Measurements from ENCODE around the gene MED31.

Gene MED31

GRCh38 chr17:6670571-6670970 lies 19.2 kb upstream of the MED31 start:
- TF ChIP-seq, protein P1, sequence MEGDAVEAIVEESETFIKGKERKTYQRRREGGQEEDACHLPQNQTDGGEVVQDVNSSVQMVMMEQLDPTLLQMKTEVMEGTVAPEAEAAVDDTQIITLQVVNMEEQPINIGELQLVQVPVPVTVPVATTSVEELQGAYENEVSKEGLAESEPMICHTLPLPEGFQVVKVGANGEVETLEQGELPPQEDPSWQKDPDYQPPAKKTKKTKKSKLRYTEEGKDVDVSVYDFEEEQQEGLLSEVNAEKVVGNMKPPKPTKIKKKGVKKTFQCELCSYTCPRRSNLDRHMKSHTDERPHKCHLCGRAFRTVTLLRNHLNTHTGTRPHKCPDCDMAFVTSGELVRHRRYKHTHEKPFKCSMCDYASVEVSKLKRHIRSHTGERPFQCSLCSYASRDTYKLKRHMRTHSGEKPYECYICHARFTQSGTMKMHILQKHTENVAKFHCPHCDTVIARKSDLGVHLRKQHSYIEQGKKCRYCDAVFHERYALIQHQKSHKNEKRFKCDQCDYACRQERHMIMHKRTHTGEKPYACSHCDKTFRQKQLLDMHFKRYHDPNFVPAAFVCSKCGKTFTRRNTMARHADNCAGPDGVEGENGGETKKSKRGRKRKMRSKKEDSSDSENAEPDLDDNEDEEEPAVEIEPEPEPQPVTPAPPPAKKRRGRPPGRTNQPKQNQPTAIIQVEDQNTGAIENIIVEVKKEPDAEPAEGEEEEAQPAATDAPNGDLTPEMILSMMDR (IDR thresholded peaks at IDR 0.05; ENCODE audit: low read length, missing control alignments), result no peak
- no peak overlapping the region for H3K4me3 ChIP-seq (replicated peaks; ENCODE audit: low read depth, low read length)
- no peak for DNase-seq (ENCODE audit: low read depth)

- DNase-seq (ENCODE audit: low read depth), result no peak
- TF ChIP-seq, protein P1 (IDR thresholded peaks at IDR 0.05; ENCODE audit: low read length, missing control alignments), result no peak
- H3K4me3 ChIP-seq (replicated peaks; ENCODE audit: low read depth, low read length), result no peak overlapping the region
These were observed 18.2 kb upstream of the MED31 start for GRCh38 chr17:6669479-6670212.

DNA sequence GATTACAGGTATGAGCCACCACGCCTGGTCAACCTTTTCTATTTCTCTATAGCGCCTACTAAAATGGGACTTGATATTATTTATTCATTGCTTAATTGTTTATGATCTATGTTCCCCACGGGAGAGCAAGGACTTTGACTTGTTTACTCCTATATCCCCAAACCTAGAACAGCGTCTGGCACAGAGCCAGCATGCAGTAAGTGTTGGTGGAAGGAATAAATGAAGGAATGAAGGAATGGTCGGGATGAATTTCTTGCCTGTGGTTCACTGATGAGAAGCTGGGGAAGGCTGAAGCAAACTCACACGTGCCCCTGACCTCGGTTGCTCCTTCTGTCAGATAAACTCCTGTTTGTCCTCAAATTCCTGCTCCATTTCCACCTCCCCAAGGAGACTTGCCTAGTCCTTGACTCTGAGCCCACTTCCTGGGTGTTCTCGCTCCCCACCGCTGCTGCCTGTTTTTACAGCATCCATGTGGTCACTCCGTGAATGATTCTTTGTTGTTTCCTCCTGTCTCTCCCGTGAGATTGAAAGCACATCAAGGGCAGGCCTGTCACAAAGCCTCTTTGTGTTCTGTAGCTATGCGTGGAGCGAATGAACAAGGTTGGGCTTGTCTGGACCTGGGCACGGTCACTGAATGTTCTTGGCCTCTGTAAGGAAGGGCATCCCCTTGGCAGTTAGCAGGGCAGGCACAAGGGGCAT lies 17.5 kb upstream of the MED31 start:
- TF ChIP-seq, protein P1 (IDR thresholded peaks at IDR 0.05; ENCODE audit: low read length, missing control alignments), result no peak
- DNase-seq (ENCODE audit: low read depth), result no peak
- no peak overlapping the region for H3K4me3 ChIP-seq (replicated peaks; ENCODE audit: low read depth, low read length)

- DNase-seq (ENCODE audit: low read depth), result no peak
- H3K4me3 ChIP-seq (replicated peaks; ENCODE audit: low read depth, low read length), result no peak overlapping the region
- TF ChIP-seq, protein P1 (IDR thresholded peaks at IDR 0.05; ENCODE audit: low read length, missing control alignments), result no peak
These were observed 16.8 kb upstream of the MED31 start for GRCh38 chr17:6668219-6668618.

DNA sequence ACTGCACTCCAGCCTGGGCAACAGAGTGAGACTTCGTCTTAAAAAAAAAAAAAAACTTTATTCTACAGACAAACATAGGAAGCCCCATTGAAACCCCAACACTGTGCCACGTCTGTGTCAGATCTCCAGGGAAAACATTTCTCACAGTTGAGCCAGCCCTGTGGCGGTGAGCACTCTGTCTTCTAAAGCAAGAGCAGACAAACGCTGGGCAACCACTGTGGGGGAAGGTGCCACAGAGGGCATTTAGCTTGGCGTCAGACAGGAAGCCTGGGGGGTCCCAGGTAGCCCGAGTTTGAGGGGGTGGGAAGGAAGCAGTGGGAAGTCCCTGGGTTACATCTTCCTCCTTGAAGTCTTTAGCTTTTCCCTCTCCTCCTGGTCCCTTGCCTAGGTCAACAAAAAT lies 16.1 kb upstream of the MED31 start:
- no peak for DNase-seq (ENCODE audit: low read depth)
- TF ChIP-seq, protein P1 (IDR thresholded peaks at IDR 0.05; ENCODE audit: low read length, missing control alignments), result no peak
- H3K4me3 ChIP-seq (replicated peaks; ENCODE audit: low read depth, low read length), result no peak overlapping the region

GRCh38 chr17:6666557-6666956 lies 15.2 kb upstream of the MED31 start:
- TF ChIP-seq, protein P1 (IDR thresholded peaks at IDR 0.05; ENCODE audit: low read length, missing control alignments), result no peak
- no peak for DNase-seq (ENCODE audit: low read depth)
- no peak overlapping the region for H3K4me3 ChIP-seq (replicated peaks; ENCODE audit: low read depth, low read length)
